WERI-Rb-1 (cell line): Measurements from ENCODE around the gene SMAD9.

ENCODE experiments used
- DNase-seq: peaks from one replicate; pipeline ENCODE4 v3.0.0-alpha.2; 2020
- H3K27ac ChIP-seq: fragments of 250-450 bp; sonication (Bioruptor Pico); 2 replicates; pipeline ENCODE4 v1.5.1; 2020; ENCODE audit warnings: mild to moderate bottlenecking, moderate library complexity
- H3K27me3 ChIP-seq: fragments of 250-450 bp; sonication (Bioruptor Pico); 2 replicates; pipeline ENCODE4 v1.5.1; 2021; ENCODE audit warnings: mild to moderate bottlenecking, low read depth, moderate library complexity; ENCODE audit not compliant: insufficient read depth, severe bottlenecking
- H3K36me3 ChIP-seq: fragments of 250-450 bp; sonication (Bioruptor Pico); 2 replicates; pipeline ENCODE4 v1.5.1; 2020; ENCODE audit warnings: mild to moderate bottlenecking, moderate library complexity
- H3K4me3 ChIP-seq: 2 replicates; pipeline ENCODE4 v1.5.1; 2011; ENCODE audit warnings: low read depth, mild to moderate bottlenecking, control low read depth, low read length
- H3K9me3 ChIP-seq: fragments of 250-450 bp; sonication (Bioruptor Pico); 2 replicates; pipeline ENCODE4 v1.5.1; 2021; ENCODE audit warnings: mild to moderate bottlenecking, moderate library complexity; ENCODE audit not compliant: severe bottlenecking
- TF ChIP-seq, protein P1 (sequence below): IDR thresholded peaks from 2 replicates; pipeline ENCODE4 v1.5.1; 2011; ENCODE audit warnings: low read depth, mild to moderate bottlenecking, control low read depth, inconsistent platforms, low read length

Gene SMAD9

DNA sequence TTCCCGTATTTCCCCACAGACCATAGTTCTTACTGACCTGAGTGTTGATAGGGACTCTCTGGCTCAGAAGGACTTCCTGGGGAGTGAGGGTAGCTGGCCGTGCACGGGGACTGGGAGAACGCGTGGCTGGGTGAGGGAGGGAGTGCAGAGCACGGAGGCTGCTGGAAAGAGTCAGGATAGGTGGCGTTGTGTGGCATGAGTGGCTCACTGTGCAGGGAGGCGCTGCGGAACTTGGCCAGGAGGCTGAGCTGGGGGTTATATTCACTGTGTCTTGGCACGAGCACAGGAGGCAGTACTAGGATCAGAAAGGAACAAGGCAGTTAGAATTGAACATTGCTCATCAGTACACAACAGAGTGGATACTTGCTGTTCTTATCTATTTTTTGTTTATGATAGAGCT is 47.4 kb downstream of the SMAD9 start:
- no peak overlapping the region for H3K27ac ChIP-seq
- DNase-seq = no peak
- TF ChIP-seq, protein P1, sequence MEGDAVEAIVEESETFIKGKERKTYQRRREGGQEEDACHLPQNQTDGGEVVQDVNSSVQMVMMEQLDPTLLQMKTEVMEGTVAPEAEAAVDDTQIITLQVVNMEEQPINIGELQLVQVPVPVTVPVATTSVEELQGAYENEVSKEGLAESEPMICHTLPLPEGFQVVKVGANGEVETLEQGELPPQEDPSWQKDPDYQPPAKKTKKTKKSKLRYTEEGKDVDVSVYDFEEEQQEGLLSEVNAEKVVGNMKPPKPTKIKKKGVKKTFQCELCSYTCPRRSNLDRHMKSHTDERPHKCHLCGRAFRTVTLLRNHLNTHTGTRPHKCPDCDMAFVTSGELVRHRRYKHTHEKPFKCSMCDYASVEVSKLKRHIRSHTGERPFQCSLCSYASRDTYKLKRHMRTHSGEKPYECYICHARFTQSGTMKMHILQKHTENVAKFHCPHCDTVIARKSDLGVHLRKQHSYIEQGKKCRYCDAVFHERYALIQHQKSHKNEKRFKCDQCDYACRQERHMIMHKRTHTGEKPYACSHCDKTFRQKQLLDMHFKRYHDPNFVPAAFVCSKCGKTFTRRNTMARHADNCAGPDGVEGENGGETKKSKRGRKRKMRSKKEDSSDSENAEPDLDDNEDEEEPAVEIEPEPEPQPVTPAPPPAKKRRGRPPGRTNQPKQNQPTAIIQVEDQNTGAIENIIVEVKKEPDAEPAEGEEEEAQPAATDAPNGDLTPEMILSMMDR = no peak
- peaks cover 3% of the 10 kb centered on the region for H3K36me3 ChIP-seq
- no peaks in the 10 kb centered on the region for H3K27me3 ChIP-seq
- H3K9me3 ChIP-seq = no peaks in the 10 kb centered on the region
- H3K4me3 ChIP-seq = no peak overlapping the region

DNA sequence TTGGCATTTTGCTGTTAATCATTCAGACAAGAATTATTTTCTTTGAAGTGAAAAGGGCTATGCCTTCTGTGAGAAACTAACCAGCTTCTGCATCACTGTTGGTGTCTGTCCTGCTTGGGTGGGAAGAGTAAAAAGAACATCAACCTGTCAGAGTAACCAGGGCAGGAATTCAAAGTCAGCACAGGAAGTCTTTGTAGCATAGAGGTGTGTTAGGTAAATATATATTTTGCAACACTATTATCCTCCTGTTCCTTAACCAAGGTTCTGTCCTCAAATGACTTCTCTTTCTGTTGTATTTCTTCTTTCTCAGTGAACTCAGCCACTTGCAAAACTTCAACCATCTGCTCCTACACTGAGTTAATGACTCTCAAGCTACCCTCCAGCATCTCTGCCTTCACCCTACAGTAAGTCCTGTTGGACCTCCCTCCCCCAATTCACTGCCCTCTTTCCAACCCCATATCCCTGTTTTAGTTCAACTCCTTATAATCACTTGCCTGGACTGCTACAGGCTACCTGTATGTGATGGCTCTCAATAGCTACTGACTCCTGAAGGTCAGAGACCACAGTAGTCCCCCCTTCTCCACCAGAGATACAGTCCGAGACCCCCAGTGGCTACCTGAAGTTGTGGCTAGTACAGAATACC is 49.9 kb downstream of the SMAD9 start:
- no peak overlapping the region for H3K4me3 ChIP-seq

DNA sequence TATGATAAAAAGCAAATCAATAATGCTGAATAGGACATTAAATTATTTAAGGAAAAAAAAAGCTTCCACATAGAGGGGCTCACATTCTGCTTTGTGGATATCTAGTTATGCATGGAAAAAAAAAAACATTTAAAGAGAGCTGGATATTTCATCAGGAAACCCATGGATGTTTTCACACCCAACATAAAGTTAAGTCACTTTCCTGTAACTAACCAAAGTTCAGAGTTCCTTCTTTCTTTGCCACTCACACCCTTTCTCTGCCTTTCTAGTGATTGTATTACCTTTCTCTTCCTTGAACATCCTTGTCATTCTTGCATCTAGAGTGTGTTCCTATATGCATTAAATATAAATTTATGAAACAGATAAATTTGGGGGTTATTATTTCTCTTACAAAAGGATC is 53.8 kb downstream of the SMAD9 start:
- no peaks in the 10 kb centered on the region for H3K9me3 ChIP-seq
- no peak overlapping the region for H3K4me3 ChIP-seq
- TF ChIP-seq, protein P1 = no peak
- no peaks in the 10 kb centered on the region for H3K27me3 ChIP-seq
- DNase-seq = no peak
- H3K36me3 ChIP-seq = peaks cover 10% of the 10 kb centered on the region
- H3K27ac ChIP-seq = no peak overlapping the region

More for the DNA sequence above, 49.9 kb downstream of the SMAD9 start:
- Histone ChIP-seq H3K9me3 (no peaks in the 10 kb centered on the region), H3K36me3 (peaks cover 7% of the 10 kb centered on the region), H3K27me3 (no peaks in the 10 kb centered on the region), H3K27ac (peak overlapping the region; percentile 56)
- TF ChIP-seq, protein P1 = no peak
- no peak for DNase-seq

DNA sequence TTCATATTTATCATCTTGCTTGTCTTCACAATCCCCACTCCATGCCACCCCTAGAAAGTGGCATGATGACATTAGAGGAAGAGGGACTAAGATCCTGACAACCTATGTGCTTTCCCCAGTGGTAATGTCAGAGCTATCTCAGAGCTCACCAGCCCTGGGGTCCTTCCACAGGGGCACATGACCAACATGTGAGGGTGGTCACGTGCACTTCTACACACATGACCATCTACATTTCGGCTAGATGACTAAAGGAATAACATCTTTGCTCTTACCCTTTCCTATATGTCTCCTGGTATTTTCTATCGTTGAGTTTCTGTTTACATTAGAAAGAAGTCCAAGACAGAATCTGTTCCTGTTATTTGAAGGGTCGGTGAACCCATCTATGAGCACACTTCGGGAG is 54.8 kb downstream of the SMAD9 start:
- H3K36me3 ChIP-seq = peaks cover 10% of the 10 kb centered on the region
- H3K27ac ChIP-seq = no peak overlapping the region
- DNase-seq = no peak
- no peaks in the 10 kb centered on the region for H3K27me3 ChIP-seq
- H3K4me3 ChIP-seq = no peak overlapping the region
- TF ChIP-seq, protein P1 = no peak
- H3K9me3 ChIP-seq = no peaks in the 10 kb centered on the region

DNA sequence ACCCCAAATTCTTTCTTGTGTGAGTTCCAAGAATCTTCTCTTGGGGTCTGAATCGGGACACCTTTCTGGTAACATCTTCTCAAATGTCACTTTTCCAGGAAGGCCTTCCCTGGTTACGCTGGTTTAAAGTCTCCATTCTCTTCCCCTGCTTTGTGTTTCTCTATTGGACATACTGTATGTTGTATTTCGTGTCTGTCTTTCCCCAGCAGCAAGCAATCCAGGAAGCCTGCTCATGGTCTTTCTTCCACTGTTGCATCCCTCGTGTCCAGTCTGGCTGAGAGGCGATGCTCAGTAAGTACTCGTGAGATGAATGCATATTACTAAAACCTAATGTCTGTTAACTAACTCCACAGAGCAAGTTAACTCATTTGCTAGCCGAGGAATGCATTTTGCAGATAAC is 57.3 kb downstream of the SMAD9 start:
- no peaks in the 10 kb centered on the region for H3K9me3 ChIP-seq
- H3K27ac ChIP-seq = no peak overlapping the region
- no peak for DNase-seq
- TF ChIP-seq, protein P1 = no peak
- H3K36me3 ChIP-seq = peaks cover 7% of the 10 kb centered on the region
- no peak overlapping the region for H3K4me3 ChIP-seq
- no peaks in the 10 kb centered on the region for H3K27me3 ChIP-seq

DNA sequence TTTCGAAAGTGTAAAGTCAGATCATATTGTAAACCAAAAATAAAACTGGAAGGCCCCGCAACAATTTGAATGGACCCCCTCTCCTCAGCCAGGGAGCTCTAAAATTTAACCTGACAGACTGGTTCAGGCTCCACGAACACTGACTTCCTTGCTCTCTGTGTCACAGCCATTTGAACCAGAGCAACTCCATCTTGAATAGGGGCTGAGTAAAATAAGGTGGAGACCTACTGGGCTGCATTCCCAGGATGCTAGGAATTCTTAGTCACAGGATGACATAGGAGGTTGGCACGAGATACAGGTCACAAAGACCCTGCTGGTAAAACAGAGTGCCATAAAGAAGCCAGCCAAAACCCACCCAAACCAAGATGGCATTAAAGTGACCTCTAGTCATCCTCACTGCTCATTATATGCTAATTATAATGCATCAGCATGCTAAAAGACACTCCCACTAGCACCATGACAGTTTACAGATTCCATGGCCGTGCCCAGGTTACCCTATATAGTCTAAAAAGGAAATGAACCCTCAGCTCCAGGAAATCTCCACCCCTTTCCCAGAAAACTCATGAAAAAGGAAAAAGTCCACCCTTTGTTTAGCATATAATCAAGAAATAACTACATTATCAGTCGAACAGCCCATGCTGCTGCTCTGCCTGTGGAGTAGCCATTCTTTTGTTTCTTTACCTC is 57.9 kb downstream of the SMAD9 start:
- DNase-seq = no peak
- Histone ChIP-seq H3K36me3 (peaks cover 7% of the 10 kb centered on the region), H3K9me3 (no peaks in the 10 kb centered on the region), H3K27ac (no peak overlapping the region), H3K4me3 (no peak overlapping the region), H3K27me3 (no peaks in the 10 kb centered on the region)
- TF ChIP-seq, protein P1 = no peak
